Measurements from ENCODE around the gene HEATR5B. TPM values are rescaled to one million over a fixed set of nuclear protein-coding genes. Genes with fewer than 3 reads are reported as not detected.
"Not testable (repeated sequence)": the region's sequence is repeated elsewhere in the genome, so short reads cannot be mapped to it uniquely, and the experiment has no call there.

Gene HEATR5B
- total and polyA plus RNA-seq, 2 of the 8 experiments (the other 6 are each of a cell fraction or from before 2014, with no cell fraction given): 7.0 to 12.6 TPM

DNA sequence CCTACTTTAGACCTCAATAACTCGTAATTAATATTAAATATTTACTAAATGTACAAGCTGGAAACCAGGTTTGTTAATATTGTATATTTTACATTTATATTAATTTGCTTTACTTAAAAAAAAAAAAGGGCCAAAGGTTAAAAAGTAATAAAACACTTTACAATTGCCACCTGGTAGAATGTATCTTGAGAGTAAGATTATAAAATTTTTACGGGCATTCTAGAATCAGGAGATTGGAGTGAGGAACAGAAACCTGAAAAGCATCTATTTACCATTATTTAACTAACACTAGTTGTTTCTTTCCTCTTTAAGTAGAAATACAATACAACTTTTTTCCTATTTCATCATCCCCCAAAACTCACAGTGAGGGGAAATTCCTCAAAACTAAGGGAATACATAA is 102.3 kb downstream of the HEATR5B start (continued):
- TF ChIP-seq YY1 (IDR thresholded peaks at IDR 0.05; ENCODE audit: low read depth, low read length) (no peak), CTBP2 (IDR thresholded peaks at IDR 0.05; ENCODE audit: borderline replicate concordance, insufficient read depth, insufficient read length, low read length) (no peak), EZH2 (IDR thresholded peaks at IDR 0.05; ENCODE audit: low read depth, low read length, severe bottlenecking) (no peak), CBX5 (IDR thresholded peaks at IDR 0.05; ENCODE audit: low read depth, low read length) (no peak), SIN3A (conservative IDR thresholded peaks at IDR 0.05 in 1 of 2, IDR thresholded peaks at IDR 0.05 in 1 of 2; ENCODE audit: low read depth in 1 of 2, low read length in 2 of 2) (no peak), SUZ12 (IDR thresholded peaks at IDR 0.05; ENCODE audit: low read length) (no peak), CREB1 (IDR thresholded peaks at IDR 0.05) (no peak)

GRCh38 chr2:36979007-36979406 is 105.2 kb downstream of the HEATR5B start:
- H3K14ac ChIP-seq (ENCODE audit: insufficient read length); H2BK20ac ChIP-seq (ENCODE audit: low read length); H3K9ac ChIP-seq (replicated peaks in 1 of 4; ENCODE audit: extremely low read depth in 1 of 4, low read depth in 3 of 4, low read length in 3 of 4); H4K20me1 ChIP-seq (replicated peaks in 1 of 2; ENCODE audit: control insufficient read depth in 1 of 2, insufficient read depth in 2 of 2, low read length in 2 of 2); FAIRE-seq; H3K79me2 ChIP-seq (ENCODE audit: control insufficient read depth in 1 of 2, insufficient read depth in 2 of 2, low read length in 2 of 2); H3K9me3 ChIP-seq (ENCODE audit: insufficient read depth in 2 of 2, low read depth in 1 of 2, low read length in 1 of 2); H3K4me2 ChIP-seq (ENCODE audit: insufficient read depth in 1 of 2, low read depth in 2 of 2, low read length in 2 of 2); H3K27ac ChIP-seq (ENCODE audit: low read depth, low read length); H3K79me1 ChIP-seq (ENCODE audit: low read depth, low read length); H3K27me3 ChIP-seq (replicated peaks in 1 of 4; ENCODE audit: control insufficient read depth in 3 of 4, extremely low read depth in 1 of 4, insufficient read depth in 3 of 4, low read length in 3 of 4); H3K4me3 ChIP-seq (ENCODE audit: extremely low read depth in 1 of 4, insufficient read depth in 2 of 4, low read depth in 3 of 4, low read length in 4 of 4); H4K5ac ChIP-seq (ENCODE audit: insufficient read length, low read depth, low read length); H4K8ac ChIP-seq (ENCODE audit: extremely low read depth, insufficient read depth, low read length); H2BK15ac ChIP-seq (ENCODE audit: low read length); H3K4ac ChIP-seq (replicated peaks; ENCODE audit: insufficient read length, low read depth, low read length); H3K18ac ChIP-seq (ENCODE audit: extremely low read depth, low read length); DNase-seq (ENCODE audit: low read depth in 1 of 2, low spot score in 2 of 2); H2BK5ac ChIP-seq (ENCODE audit: low read depth, low read length); H2BK120ac ChIP-seq (replicated peaks; ENCODE audit: low read depth, low read length); H3K36me3 ChIP-seq (ENCODE audit: control insufficient read depth in 2 of 4, insufficient read depth in 4 of 4, low read length in 3 of 4); H3K23ac ChIP-seq (ENCODE audit: insufficient read length); H3K4me1 ChIP-seq (replicated peaks in 1 of 4; ENCODE audit: control insufficient read depth in 3 of 4, insufficient read depth in 4 of 4, low read length in 3 of 4); H2BK12ac ChIP-seq (ENCODE audit: low read depth, low read length); POLR2A ChIA-PET (ENCODE audit: partially characterized antibody); H2AK5ac ChIP-seq (ENCODE audit: low read depth, low read length); H3K56ac ChIP-seq (replicated peaks; ENCODE audit: insufficient read length, low read depth, low read length); H2AFZ ChIP-seq (ENCODE audit: low read length); H3K23me2 ChIP-seq (ENCODE audit: low read depth, low read length); H4K91ac ChIP-seq (replicated peaks; ENCODE audit: insufficient read length, low read length): not testable (repeated sequence)
- CTCF ChIA-PET (ENCODE audit: partially characterized antibody): interaction anchor here (0.8 to 1.4 kb wide), 2 partner anchors 193 to 364 kb away, joined by 3 to 5 read pairs; no protein-coding TSS in a partner anchor
- WGBS, 2 experiments (ENCODE audit: extremely low coverage in 1 of 2, insufficient coverage in 1 of 2, insufficient read length in 1 of 2, insufficient replicate concordance in 2 of 2, low coverage in 1 of 2, low lambda C conversion rate in 2 of 2, missing lambda C conversion rate in 1 of 2): 93% methylated on average over 3 of the region's 3 CpGs; no CpG with 5 or more reads in 1 of the 2 experiments

All from H1 (cell line).